Colonic mucosa (tissue), 4 donors: ENCODE results near the gene FAM83D. TPM values are rescaled to one million over a fixed set of nuclear protein-coding genes. Genes with fewer than 3 reads are reported as not detected.

Source experiments
- DNase-seq: peaks from one replicate; pipeline ENCODE4 v3.0.0-alpha.2; 2020
- H3K27ac ChIP-seq: fragments of 200-600 bp; one replicate; pipeline ENCODE4 v1.8.0; 2021
- H3K27me3 ChIP-seq: fragments of 200-600 bp; one replicate; pipeline ENCODE4 v1.8.0; 2021
- H3K36me3 ChIP-seq: fragments of 200-600 bp; one replicate; pipeline ENCODE4 v1.8.0; 2021
- H3K4me1 ChIP-seq: fragments of 200-600 bp; one replicate; pipeline ENCODE4 v1.8.0; 2021; ENCODE audit warnings: mild to moderate bottlenecking
- H3K4me3 ChIP-seq: fragments of 200-600 bp; one replicate; pipeline ENCODE4 v1.8.0; 2021
- H3K9ac ChIP-seq, 2 donors: one replicate each; pipeline ENCODE4 v1.7.0; 2013; ENCODE audit warnings: control low read depth in 2 of 2, low read depth in 2 of 2, low read length in 2 of 2
- H3K9me3 ChIP-seq: fragments of 200-600 bp; one replicate; pipeline ENCODE4 v1.8.0; 2021
- intact Hi-C: fragments of 100-400 bp; cut with DNase I; formaldehyde crosslinking; loops from one replicate; pipeline ENCODE4 v1.14.1; 2022
- total RNA-seq, 2 donors: library from RNA; stranded (reverse); fragmentation: NEBNext Ultra II Directional in 1 of 2; extraction: Animal tissue kit (Norgen Biotek cat#: 25700) in 1 of 2; gene quantifications; one replicate each; pipeline ENCODE4 v1.2.1, GENCODE V29; 2021
- TF ChIP-seq, protein P1 (sequence below): fragments of 200-600 bp; IDR thresholded peaks from one replicate; pipeline ENCODE4 v1.8.0; 2022; ENCODE audit warnings: antibody characterized with exemption, mild to moderate bottlenecking
- donor health status: healthy.
- donor health status: DM: no; HTN: no; CAD: no.
- donor health status: DM: no; HTN: no; CAD: no.

The FAM83D gene
- total RNA-seq, 2 donors from 2014 or later = 25.5 to 32.6 TPM

DNA sequence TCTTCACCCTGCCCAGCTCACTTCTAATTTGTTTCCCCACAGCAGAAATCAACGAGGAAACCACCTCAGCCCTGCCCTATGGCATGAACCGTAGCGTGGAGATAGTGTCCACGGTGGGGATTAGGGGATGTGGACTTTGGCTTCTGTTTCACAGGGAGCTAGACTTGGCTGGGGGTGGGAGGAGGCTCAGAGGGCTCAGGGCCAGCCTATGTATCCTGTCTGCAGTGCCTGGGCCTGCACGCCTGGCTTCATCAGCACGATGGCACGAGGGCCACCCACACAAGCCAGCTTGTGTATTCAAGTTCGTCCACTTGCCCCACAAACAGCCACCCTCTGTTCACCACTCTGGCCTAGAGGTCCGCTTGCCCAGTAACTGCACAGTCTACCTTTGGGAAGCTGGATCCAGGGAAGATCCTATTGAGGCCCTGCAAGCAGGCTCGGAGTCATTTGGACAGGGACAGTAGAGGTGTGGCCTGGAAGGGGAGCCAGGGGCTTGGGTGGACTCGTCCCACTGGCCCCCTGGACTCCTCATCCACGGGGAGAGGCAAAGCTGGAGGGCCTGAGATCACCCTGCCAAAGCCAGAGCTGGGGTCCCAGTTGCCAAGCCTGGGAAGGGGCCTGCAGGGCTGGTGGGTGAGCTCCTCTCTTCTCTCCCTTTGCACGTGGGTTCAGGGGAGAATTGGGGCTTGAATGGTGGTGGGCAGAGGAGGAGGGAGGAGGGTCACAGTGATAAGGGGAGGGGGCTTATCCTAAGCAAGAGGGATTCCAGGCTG, 38.0 kb upstream of the FAM83D start:
- H3K36me3 ChIP-seq = no peaks in the 10 kb centered on the region
- no peak overlapping the region for H3K27ac ChIP-seq
- no peak overlapping the region for H3K9ac ChIP-seq
- H3K9me3 ChIP-seq = no peaks in the 10 kb centered on the region
- TF ChIP-seq, protein P1, sequence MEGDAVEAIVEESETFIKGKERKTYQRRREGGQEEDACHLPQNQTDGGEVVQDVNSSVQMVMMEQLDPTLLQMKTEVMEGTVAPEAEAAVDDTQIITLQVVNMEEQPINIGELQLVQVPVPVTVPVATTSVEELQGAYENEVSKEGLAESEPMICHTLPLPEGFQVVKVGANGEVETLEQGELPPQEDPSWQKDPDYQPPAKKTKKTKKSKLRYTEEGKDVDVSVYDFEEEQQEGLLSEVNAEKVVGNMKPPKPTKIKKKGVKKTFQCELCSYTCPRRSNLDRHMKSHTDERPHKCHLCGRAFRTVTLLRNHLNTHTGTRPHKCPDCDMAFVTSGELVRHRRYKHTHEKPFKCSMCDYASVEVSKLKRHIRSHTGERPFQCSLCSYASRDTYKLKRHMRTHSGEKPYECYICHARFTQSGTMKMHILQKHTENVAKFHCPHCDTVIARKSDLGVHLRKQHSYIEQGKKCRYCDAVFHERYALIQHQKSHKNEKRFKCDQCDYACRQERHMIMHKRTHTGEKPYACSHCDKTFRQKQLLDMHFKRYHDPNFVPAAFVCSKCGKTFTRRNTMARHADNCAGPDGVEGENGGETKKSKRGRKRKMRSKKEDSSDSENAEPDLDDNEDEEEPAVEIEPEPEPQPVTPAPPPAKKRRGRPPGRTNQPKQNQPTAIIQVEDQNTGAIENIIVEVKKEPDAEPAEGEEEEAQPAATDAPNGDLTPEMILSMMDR = no peak
- H3K4me3 ChIP-seq = no peak overlapping the region
- no peaks in the 10 kb centered on the region for H3K27me3 ChIP-seq
- no peak for DNase-seq
- H3K4me1 ChIP-seq = no peaks in the 10 kb centered on the region
- intact Hi-C loops = no loop called here

DNA sequence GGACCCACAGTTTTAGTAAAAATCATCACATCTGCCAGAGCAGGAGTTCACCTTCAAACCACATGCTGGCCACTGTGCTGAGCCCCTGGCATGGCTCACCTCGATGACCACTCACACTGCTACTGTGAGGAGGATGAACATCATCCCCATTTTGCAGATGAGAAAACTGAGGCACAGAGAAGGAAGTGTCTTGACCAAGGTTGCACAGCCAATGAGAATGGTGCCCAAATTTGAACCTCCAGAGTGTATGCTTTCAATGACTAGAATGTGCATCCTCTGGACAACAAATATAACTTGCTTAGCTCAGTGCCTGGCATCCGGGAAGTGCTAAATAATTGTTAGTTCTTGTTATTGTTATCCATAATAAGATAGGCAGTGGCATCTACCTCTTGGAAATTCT, 37.2 kb upstream of the FAM83D start:
- DNase-seq = no peak
- TF ChIP-seq, protein P1 = no peak
- Histone ChIP-seq H3K9me3 (no peaks in the 10 kb centered on the region), H3K9ac (no peak overlapping the region), H3K4me3 (no peak overlapping the region), H3K27ac (no peak overlapping the region), H3K36me3 (no peaks in the 10 kb centered on the region), H3K4me1 (no peaks in the 10 kb centered on the region), H3K27me3 (no peaks in the 10 kb centered on the region)
- intact Hi-C loops = no loop called here

DNA sequence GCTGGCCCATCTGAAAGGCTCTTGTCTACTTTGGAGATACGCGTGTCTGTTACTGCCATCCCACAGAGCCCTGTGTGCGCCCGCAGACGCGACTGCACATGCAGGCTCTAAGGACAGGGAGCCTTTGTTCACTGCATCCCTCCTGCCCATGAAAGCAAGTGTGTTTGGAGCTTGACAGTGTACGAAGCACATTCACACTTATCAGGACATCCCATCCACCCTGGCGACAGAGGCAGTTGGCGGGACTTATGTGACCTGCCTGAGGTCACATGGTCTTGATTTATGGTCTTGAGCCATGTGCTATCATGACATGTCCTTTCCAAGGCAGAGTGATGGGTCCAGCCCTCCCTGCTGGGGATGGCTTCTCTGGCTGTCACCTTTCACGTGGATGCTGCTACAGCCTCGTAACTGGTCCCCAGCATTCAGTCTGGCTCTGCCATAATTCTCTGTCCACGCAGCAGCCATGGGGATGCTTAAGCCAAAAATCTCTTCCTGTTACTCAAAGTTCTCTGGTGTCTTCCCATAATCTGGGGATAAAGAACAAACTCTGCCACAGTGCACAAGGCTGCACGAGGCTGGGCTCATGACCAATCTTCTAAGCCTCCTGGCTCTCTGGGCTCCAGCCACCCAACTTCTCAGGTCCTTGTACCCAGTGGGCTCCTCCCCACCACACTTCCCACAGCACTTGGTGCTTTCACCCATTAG, 36.3 kb upstream of the FAM83D start:
- TF ChIP-seq, protein P1 = no peak
- Histone ChIP-seq H3K9ac (no peak overlapping the region), H3K4me3 (no peak overlapping the region), H3K27ac (no peak overlapping the region), H3K4me1 (no peaks in the 10 kb centered on the region), H3K9me3 (no peaks in the 10 kb centered on the region), H3K36me3 (no peaks in the 10 kb centered on the region), H3K27me3 (no peaks in the 10 kb centered on the region)
- DNase-seq = no peak
- intact Hi-C loops = loop anchor here (10.0 kb wide), 1 partner anchor 245 kb away; no protein-coding TSS in a partner anchor

DNA sequence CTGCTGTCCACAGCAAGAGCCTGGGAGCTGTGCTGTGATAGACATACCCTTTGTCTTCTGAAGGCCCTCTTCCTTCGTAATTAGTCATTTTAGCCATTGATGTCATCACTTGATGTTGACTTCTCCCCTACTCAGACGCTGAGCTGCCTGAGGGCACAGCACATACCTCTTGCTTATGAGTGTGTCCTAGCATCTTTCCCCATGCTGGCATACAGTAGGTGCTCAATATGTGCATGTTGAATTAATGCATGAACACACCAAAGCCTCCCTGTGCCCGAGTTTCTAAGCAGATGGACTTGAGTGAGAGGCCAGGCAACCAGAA, 35.8 kb upstream of the FAM83D start:
- Histone ChIP-seq H3K4me1 (no peaks in the 10 kb centered on the region), H3K9ac (no peak overlapping the region), H3K27ac (no peak overlapping the region), H3K4me3 (no peak overlapping the region), H3K36me3 (no peaks in the 10 kb centered on the region), H3K9me3 (no peaks in the 10 kb centered on the region), H3K27me3 (no peaks in the 10 kb centered on the region)
- intact Hi-C loops = loop anchor here (10.0 kb wide), 1 partner anchor 246 kb away; no protein-coding TSS in a partner anchor
- TF ChIP-seq, protein P1 = no peak
- DNase-seq = no peak

DNA sequence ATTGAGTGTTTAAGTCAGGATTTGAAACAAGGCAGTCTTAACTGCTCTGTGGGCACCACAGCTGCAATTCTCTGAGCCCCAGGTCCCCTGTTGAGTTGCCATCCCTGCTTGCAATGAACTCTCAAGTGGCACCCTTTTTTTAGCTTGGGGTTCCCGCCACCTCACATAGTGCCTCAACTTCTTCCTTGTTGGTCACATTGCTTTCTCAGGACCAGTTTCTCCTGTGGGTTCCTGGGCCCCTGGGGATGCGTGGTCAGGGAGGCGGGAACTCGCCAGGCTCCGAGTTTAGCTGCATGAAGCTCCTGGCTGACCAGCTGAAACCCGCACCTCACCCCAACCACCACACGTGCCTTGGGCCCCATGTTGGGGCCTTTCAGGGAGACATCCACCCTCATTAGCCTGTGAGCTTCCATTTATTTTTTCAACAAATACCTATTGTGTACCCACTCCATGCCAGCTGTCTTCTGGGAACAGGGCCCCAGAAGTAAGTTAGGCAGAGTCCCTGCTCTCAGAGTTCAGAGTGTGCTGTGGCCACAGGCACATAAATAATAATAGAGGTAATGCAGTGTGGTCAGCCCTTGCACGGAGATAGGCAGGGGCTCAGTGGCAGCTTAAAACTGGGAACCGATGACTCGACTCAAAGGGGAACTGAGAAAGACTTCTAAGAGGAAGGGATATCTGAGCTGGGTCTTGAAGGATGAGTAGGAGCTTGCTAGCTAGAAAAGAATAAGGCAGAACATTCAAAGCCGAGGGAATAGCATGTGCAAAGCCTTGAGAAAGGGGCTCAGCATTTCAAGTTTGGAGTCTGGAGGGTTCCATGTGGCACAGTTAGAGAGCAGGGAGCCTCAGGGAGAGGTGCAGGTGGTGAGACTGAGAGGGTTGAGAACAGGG, 33.9 kb upstream of the FAM83D start:
- TF ChIP-seq, protein P1 = no peak
- Histone ChIP-seq H3K4me1 (no peaks in the 10 kb centered on the region), H3K4me3 (no peak overlapping the region), H3K27ac (no peak overlapping the region), H3K9me3 (no peaks in the 10 kb centered on the region), H3K36me3 (no peaks in the 10 kb centered on the region), H3K27me3 (no peaks in the 10 kb centered on the region), H3K9ac (no peak overlapping the region)
- DNase-seq = no peak
- intact Hi-C loops = loop anchor here (2.0 to 10.0 kb wide), 2 partner anchors 32 to 248 kb away; no protein-coding TSS in a partner anchor
